HG02763 (cell line): Measurements from ENCODE around the gene ACTMAP.
"Not testable (repeated sequence)": the region's sequence is repeated elsewhere in the genome, so short reads cannot be mapped to it uniquely, and the experiment has no call there.

ENCODE experiments used
- ATAC-seq: cut with Tn5 transposase; IDR thresholded peaks from one replicate; pipeline ENCODE4 v1.9.1; 2021; ENCODE audit warnings: mild to moderate bottlenecking, moderate library complexity; ENCODE audit not compliant: unreplicated experiment

Gene ACTMAP

GRCh38 chr19:40745402-40745780 is 4.9 kb downstream of the ACTMAP start:
- no peak for ATAC-seq

- no peak for ATAC-seq
These were observed 5.5 kb downstream of the ACTMAP start for GRCh38 chr19:40744554-40745401.

GRCh38 chr19:40743926-40744325 is 6.4 kb downstream of the ACTMAP start:
- ATAC-seq: no peak

GRCh38 chr19:40742886-40743285 is 7.4 kb downstream of the ACTMAP start:
- no peak for ATAC-seq

GRCh38 chr19:40742477-40742876 is 7.8 kb downstream of the ACTMAP start:
- ATAC-seq: no peak

- no peak for ATAC-seq
These were observed 8.5 kb downstream of the ACTMAP start for GRCh38 chr19:40741527-40742390.

GRCh38 chr19:40740747-40741146 is 9.5 kb downstream of the ACTMAP start:
- ATAC-seq: no peak

GRCh38 chr19:40739871-40740703 is 10.2 kb downstream of the ACTMAP start:
- no peak for ATAC-seq

GRCh38 chr19:40739030-40739839 is 11.0 kb downstream of the ACTMAP start:
- ATAC-seq: no peak

GRCh38 chr19:40737102-40737644 is 13.1 kb downstream of the ACTMAP start:
- ATAC-seq: no peak

- no peak for ATAC-seq
These were observed 13.6 kb downstream of the ACTMAP start for GRCh38 chr19:40736661-40737060.

GRCh38 chr19:40735013-40735771 is 15.1 kb downstream of the ACTMAP start:
- no peak for ATAC-seq

- no peak for ATAC-seq
These were observed 17.1 kb downstream of the ACTMAP start for GRCh38 chr19:40733149-40733548.

GRCh38 chr19:40732304-40732703 is 18.0 kb downstream of the ACTMAP start:
- ATAC-seq: not testable (repeated sequence)

GRCh38 chr19:40730065-40730464 is 20.2 kb downstream of the ACTMAP start:
- ATAC-seq: not testable (repeated sequence)

GRCh38 chr19:40726279-40726678 is 24.0 kb downstream of the ACTMAP start:
- no peak for ATAC-seq

- ATAC-seq: no peak
These were observed 25.4 kb downstream of the ACTMAP start for GRCh38 chr19:40724855-40725254.

- no peak for ATAC-seq
These were observed 26.0 kb downstream of the ACTMAP start for GRCh38 chr19:40724315-40724714.

GRCh38 chr19:40723661-40724254 is 26.5 kb downstream of the ACTMAP start:
- ATAC-seq: no peak
